ENCODE results near the gene SLIT3.

The SLIT3 gene

DNA sequence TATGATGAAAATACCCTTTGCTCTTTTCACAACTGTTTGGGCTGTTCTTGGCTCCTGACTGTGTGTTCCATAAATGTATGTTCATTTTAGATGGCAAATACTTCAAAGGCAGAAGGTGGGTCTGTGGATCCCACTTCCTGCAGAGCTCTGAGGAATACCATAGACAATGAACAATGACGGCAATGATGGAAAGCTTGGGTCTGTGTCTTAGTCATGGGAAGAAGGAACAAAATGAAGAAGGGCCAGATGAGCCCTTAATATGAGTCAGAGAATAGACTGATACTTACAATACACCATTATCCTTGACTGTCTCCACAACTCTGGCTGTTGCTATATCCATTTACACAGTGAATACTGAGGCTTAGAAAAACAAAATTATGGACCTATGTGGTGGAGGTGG lies 126.0 kb downstream of the SLIT3 start:
- DNase-seq (ENCODE audit: low read depth in 3 of 3): no peak

DNA sequence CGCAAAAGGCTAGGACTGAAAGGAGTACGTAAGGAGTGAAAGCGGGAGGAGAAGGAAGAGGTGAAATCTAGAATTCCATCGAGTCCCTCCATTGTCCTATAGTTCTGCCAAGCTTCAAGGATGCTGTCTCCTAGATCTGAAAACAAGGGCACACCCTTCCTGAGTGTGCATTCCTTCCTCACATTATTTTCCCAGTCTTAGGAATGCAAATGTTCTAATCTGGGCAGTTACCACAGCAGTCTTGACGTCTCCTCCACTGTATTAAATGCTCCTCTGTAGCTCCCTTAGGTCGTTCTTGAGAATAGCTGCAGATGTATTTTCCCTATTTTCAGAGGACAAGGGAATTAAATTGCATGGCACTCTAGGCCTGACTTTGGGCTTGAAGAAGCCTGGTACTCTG lies 127.6 kb downstream of the SLIT3 start:
- DNase-seq (ENCODE audit: low read depth in 3 of 3): no peak

DNA sequence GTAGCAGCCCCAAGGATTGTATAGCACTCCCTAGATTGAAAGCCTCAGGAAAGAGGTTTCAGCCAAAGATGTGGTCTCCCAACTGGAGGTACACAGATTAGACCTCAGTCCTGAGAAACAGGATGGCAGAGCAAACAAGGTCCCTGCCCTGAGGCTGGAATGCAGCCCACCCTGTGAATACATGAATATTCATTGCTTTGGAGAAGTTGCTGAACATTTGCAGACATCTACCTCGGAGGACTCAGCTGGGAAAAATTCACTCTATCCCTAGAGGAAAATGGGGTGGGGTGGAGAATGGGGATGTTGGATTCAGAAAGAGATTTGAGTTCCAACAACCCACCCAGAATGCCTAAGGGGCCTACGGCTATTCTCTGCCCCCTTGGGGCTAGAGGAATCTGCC lies 129.4 kb downstream of the SLIT3 start:
- DNase-seq (ENCODE audit: low read depth in 3 of 3): no peak

DNA sequence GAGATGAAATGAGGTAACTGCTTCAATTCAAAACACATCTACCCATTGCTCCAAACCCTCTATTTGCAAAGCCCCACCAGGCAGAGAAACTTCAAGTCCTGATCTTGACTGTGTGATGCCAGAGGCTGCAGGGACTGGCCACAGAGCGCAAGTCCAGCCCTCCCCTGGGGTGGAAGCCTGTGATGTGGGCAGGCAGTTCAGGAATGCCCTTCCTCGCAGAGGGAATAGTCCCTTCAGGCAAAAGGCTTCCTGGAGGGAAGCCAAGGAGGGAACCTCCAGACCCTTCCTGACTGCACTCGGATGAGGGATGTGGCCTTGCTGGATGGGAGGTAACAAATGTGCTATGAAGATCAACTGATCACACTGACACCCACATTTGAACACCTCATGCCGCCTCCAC lies 131.2 kb downstream of the SLIT3 start:
- no peak for DNase-seq (ENCODE audit: low read depth in 3 of 3)

DNA sequence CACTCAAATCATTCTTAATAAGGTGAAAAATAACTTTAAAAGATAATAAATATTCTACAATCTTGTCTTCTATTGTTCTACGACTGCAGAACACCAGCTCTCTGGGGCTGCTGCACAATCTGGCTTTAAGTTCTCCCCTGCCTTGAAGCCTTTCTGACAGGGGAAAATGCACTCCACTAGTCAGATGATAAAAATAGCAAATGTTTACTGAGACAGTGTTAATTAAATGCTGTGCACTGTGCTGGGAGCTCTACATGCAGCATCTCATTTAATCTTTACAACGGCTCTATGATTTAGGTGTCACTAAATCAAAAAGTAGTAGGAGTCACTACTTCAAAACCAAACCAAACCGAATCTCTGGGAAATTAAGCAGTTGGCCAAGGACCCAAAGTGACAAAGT lies 132.7 kb downstream of the SLIT3 start:
- no peak for DNase-seq (ENCODE audit: low read depth in 3 of 3)

DNA sequence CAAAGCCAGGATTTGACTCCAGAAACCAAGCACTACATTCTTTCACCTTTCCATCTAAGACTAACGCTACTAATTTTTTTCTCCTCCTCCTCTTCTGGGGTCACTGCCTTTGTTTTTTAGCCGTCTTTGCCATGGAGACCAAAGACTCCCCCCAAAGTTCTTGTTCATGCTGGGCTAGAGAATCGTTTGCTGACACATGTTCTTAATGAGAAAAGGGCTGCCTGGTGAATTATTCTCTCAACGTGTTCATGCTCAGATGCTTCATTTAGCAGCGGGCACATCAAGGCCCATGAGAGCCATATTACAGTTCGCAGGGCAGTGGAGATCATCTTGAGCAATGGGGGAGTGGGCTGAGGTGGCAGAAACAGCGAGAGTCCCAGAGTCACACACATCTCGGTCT lies 134.9 kb downstream of the SLIT3 start:
- no peak for DNase-seq (ENCODE audit: low read depth in 3 of 3)

DNA sequence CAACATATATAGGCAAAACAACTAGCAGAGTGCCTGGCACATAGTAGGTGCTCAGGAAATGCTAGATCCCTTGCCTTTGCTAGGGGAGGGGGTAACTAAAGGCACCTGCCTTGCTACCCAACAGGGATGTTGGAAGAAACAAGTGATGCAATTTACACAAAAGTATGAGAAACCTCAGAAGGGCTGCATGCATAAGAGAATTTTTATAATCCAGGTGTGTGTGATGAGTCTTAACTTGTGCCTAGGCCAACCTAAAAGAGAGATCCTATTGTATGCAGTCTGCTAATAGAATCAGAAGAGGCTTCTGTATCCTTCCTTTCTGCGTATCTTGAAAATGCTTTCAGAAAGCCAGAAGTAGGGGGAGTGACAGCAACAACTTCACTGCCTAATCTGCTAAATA lies 135.9 kb downstream of the SLIT3 start:
- no peak for DNase-seq (ENCODE audit: low read depth in 3 of 3)

DNA sequence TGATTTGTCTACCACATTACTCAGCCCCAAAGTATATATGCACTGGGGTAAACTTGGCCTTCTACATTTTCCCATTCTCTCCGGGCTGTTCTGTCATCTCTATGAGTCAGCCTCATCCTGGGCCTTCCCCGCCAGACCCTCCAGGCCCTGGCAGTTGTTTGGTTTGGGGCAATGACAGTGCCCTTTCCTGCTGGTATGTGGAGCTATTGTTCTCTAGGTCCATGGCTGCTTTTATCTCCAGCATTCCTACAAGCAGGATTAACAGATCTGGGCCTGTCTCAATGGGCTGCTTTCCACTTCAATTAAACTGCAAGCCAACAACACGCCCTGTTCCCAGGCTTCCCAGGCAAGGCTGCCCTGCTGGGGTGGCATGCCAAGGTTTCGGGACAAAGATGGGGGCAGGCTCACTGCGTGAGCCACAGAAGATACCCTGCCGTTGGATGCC lies 136.4 kb downstream of the SLIT3 start:
- DNase-seq (ENCODE audit: low read depth in 3 of 3): no peak

DNA sequence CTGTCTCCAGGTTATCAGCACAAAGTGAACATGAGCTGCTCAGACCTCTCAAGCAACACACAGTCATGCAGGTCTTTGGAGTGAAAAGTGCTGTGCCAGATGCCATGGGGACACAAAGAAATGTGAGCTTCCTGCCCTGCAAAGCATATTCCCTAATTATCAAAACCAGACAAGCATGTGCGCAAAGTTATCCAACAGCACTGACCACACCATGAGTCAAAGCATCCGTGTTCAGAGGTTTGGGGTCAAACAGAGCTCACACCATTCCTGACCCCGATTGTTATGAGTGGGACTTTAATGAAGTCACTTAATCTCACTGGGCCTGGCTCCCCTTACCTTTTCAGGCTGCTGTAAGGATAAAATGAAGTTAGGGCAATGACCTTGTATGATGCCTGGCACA lies 138.5 kb downstream of the SLIT3 start:
- no peak for DNase-seq (ENCODE audit: low read depth in 3 of 3)

DNA sequence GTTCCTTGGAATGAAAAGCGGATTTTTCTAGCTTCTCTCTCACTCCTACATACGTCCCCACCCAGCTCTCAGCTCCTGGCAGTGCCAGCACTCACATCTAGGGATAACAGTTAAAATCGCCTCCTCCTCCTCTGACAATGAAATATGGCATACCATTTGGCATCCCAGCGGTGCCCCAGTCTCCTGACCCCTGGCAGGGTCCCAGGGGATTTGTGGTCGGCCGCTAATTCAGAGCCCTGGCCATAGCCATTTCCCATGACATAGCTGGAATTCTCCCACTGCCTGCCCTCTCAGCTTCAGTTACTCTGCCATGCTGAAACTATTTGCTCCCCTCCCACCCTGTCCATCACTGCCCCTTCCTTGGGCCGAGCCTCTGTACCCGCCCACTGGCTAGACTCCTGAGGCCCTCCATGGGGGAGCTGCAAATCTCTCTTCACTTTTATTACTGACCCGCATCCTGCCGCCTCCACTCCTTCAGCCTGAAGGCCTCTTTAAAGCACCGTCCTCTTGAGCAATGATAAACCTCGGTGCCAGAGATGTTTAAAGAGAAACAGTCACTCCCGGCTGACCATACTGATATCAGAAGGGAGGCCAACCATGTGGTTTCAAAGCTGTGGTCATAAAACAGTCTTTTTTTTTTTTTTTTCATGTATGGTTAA lies 139.8 kb downstream of the SLIT3 start:
- no peak for DNase-seq (ENCODE audit: low read depth in 3 of 3)

DNA sequence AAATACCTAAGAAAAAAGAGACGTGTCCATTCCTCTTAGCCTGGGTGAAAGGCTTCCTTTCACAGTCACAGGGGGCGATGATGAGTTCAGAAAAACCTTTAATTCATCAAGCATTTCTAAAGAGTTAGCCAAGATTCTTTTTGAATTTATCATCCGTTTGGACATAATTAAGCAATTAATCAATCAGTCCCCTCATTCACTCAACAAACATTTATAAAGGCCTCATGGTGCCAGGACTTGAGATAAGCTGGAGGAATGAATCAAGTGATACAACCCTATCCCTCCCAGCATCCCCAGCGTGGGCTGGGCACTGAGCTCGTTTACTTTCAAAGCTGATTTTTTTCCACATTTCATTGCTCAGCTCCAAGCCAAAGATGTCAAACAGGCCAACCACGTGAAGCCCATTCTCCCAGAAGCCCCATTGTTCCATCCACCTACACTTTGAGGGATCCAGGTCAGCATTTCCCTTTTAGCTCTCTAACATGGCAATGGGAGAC lies 140.5 kb downstream of the SLIT3 start:
- no peak for DNase-seq (ENCODE audit: low read depth in 3 of 3)

DNA sequence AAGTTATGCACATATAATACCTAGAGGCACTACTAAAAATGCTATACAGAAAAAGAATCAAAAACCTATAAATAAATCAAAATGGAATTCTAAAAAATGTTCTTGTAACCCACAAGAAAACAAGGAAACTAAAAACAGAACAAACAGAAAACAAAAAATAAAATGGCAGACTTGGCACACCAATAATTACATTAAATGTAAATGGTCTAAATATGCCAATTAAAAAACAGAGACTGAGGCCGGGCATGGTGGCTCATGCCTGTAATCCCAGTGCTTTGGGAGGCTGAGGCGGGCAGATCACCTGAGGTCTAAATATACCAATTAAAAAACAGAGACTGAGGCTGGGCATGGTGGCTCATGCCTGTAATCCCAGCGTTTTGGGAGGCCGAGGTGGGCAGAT lies 142.2 kb downstream of the SLIT3 start:
- no peak for DNase-seq (ENCODE audit: low read depth in 3 of 3)

DNA sequence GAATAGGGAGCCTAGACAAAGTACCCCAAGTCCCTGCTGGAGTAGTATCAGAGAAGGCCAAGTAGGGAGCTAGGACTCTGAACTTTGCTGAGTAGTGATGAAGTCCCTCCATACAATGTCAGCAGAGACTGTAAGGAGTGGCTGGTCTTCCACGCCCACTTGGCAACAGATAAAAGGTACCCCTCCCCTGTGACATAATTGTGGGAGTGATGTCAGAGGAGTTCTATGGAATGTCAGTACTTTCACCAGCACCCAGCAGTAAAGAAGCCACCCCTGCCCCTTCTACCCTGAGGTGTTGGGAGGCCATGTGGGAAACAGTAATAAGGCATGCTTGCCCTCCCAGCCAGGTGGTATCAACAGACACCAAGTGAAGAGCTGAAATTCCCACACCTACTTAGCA lies 143.9 kb downstream of the SLIT3 start:
- no peak for DNase-seq (ENCODE audit: low read depth in 3 of 3)

DNA sequence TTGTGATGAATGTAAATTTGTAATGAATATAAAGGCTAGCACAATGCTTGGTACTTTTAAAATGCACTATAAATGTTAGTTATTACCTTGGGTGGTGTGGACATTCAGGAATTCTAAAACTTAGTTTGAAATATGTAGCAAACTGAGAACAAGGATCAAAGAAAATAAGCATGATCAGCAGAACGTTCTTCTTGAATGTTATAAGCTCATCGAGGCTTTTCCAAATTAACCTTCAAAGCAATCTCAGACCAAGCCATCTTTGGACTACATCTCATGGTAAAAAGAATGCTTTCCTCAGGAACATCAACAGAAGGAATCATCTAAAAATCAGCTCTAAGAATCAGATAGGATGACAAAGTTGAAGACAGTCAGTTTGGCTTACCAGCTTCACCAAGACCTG lies 146.3 kb downstream of the SLIT3 start:
- DNase-seq (ENCODE audit: low read depth in 3 of 3): no peak

DNA sequence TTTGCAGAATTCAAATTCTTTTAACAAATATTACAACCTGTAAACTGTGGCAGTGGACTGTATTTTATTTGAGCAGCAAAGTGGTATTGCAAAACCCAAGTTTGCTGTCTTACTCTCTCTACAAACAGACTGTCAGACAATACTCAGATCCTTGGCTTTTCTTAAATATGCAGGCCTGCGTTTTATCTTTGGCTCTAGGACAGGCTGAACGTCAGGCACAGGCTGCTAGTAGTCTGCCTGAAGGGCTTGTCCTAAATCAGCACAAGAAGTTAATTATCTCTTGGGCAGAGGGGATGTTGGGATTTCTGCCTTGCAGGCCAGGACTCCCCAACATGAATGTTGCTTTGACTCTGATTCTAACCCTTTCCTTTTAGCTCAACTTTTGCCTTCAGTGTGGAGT lies 147.5 kb downstream of the SLIT3 start:
- no peak for DNase-seq (ENCODE audit: low read depth in 3 of 3)

DNA sequence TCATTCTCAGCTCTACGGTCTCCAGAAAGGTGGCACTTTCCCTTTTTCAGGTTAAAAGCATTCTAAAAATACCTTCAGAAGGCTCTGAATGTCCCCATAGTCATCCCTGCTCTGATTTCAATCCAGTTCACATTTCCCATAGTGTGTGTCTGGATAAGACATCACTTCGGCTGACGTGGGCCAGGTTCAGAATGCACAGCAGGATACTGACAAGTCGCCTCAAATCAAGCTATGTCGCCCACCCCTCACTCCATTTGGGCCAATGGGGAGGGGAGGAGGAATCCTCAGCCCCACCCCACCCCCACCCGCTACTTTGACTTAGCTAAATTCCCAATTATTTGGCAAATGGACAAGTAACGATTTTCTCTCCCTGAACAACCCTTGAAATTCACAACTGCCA lies 148.0 kb downstream of the SLIT3 start:
- no peak for DNase-seq (ENCODE audit: low read depth in 3 of 3)

DNA sequence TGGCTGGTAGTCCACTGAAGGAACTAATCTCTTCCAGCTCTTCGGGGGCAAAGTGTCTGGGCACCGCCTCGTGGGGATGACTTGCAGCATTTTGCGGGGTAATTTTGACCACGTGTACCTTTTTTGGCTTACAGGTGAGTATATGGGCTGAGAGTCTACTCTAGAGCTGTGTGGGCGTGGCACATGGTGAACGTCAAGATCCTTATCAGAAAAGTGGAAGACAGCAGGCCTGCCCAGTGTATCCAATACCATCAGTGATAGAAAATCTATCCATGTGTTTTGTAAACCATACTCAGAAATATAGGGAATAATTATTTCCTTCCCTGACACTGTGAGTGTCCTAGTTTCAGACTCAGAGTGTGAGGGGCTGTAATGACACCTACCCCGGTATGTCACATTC lies 148.5 kb downstream of the SLIT3 start:
- no peak for DNase-seq (ENCODE audit: low read depth in 3 of 3)

DNA sequence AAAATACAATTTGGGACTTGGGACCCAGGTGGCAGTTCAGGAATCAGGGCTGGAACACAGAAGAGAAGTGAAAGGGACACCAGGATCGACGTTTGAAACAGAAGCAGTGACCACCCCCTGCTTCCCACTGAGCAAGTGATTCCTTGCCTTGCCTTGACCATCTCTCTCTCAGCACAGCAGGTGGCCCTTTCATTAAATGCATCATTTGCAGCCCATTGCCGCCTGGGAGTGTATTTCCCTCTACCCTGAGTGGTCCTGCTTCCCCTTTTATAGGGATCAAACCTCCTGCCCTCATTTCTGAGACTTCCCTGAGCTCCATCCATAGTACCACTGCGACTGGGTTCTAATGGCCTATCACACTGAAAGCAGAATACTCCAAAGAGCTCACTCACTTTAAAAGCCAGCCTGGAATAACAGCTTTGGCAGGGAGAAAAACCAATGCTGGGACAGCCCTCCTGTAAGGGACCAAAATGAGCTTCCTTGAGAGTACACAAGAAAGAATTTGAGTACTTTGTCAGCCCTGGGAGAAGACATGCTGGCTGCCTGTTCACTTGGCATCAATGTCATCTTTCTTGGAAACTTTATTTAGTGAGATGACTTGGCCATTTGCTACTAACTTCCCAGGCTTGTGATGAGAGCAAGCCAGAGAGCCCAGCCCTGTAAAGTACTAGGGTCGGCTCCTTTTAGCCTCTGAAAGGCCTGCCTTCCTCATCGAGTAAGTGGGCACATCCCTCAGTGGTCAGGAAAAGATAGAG lies 149.7 kb downstream of the SLIT3 start:
- DNase-seq (ENCODE audit: low read depth in 3 of 3): no peak

DNA sequence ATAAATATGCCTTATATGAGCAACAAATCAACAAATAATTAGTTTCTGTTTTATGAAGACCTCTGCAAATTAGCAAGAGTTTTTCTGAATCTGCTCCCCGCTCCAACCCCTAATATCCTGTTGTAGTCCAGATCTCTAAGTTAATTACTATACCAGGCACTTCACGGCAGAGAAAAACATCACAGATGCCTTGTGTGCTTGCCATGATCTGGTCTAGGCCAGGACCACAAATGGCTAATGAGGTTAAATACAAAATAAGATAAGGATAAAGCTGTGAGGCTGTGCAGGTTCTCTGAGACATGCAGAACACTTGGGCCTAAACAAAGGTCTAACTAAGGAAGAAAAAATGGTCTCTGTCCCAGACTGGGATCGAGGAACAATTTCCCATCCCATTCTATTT lies 150.8 kb downstream of the SLIT3 start:
- DNase-seq (ENCODE audit: low read depth in 3 of 3): no peak

DNA sequence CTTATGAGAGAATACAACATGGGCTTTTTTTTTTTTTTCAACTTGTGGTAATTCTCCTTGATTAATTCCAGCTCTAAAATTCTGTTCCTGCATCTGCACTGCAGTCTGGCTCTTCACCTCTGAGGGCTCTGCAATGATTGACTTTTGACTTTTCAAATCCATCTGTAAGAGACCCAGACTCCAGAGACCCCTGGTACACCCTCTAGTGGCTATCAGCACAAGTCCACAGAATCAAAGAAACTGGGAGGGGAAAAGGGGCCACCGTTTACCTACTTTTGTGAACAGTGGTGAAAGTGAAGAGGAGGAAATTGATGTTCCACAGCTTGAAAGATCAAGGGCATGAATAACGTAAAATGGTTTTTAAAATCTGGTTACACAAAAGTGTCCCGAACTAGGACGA lies 151.6 kb downstream of the SLIT3 start:
- no peak for DNase-seq (ENCODE audit: low read depth in 3 of 3)

DNA sequence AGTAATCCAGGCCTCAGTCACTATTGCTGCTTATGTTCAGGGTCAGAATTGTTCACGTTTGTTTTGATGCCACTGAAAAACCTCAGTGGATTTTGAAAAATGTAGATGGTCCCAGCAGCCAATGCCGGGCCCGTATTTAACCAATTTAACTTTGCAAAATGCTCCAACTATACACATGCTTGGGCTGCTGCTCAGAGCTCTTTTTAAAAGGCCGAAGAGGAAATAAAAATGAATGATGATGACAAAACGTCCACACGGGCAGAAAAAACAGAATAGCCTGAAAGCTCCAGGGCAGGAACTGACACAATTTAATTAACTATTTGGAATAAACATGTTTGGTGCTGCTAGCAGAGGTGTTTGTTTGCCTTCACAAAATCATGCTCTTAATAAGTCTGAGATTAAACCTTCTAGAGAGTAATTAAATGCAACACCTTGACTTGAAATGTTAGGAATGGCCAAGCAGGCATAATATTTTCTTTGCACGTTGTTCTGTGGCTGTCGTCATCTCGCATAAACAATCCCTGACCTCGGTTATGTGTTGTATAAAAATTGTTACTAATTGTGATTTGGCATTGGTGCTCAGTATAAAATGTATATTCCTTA lies 152.7 kb downstream of the SLIT3 start:
- no peak for DNase-seq (ENCODE audit: low read depth in 3 of 3)

DNA sequence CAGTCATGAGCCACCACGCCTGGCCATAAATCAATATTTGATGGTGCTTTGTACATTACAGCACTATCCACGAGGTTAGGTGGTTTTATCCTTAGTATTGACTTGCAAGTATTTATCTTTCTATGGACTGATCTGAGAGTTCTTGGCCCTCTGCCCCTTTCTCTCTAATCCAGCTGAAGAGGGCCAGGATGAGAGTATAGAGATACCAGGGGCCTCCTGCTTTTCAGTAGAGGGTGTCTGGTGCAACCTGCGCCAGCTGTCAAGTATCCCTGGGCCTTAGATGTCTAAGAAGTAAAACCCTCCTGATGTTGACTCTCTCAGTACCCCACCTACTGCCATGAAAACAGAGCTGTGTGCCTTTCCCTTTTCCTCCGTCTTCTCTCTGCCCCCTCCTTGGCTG lies 153.4 kb downstream of the SLIT3 start:
- DNase-seq (ENCODE audit: low read depth in 3 of 3): no peak

DNA sequence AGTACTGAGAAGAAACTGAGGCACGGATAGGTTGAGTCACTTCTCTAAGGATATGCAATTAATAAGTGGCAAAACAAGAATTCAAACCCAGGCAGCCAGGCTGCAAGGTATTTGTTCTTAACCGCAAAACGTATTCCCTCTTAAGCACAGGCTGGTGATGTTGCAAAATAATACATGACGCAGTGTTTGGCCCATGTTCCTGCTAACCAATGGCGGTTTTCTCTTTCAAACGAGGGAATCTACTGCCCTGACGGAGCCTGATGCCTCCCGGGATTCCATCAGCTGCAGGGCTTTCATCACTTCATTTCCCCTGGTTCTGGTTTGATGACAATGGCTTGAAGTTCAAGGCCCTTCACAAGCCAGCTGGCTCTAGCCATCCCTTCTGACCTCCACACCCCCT lies 154.8 kb downstream of the SLIT3 start:
- DNase-seq (ENCODE audit: low read depth in 3 of 3): no peak
